Ascending aorta (tissue), 2 donors: ENCODE results near the gene SLC4A1. TPM values are rescaled to one million over a fixed set of nuclear protein-coding genes. Genes with fewer than 3 reads are reported as not detected.

ENCODE experiments used
- DNase-seq, 2 donors: peaks; one replicate each; pipeline ENCODE4 v3.0.0-alpha.2; 2019; ENCODE audit warnings: low spot score in 2 of 2
- H3K27ac ChIP-seq, 2 donors: fragments of 200-600 bp; sonication (generic); one replicate each; pipeline ENCODE4 v1.5.1; 2016 to 2017; ENCODE audit warnings: mild to moderate bottlenecking in 1 of 2
- H3K27me3 ChIP-seq: fragments of 200-600 bp; sonication (generic); one replicate; pipeline ENCODE4 v1.5.1; 2017
- H3K36me3 ChIP-seq, 2 donors: fragments of 200-600 bp; sonication (generic); one replicate each; pipeline ENCODE4 v1.5.1; 2016
- H3K4me1 ChIP-seq, 2 donors: fragments of 200-600 bp; sonication (generic); one replicate each; pipeline ENCODE4 v1.5.1; 2016 to 2017; ENCODE audit warnings: mild to moderate bottlenecking in 1 of 2
- H3K4me3 ChIP-seq, 2 donors: fragments of 200-600 bp; sonication (generic); one replicate each; pipeline ENCODE4 v1.5.1; 2016 to 2017; ENCODE audit warnings: mild to moderate bottlenecking in 1 of 2
- H3K9me3 ChIP-seq, 2 donors: fragments of 200-600 bp; sonication (generic); one replicate each; pipeline ENCODE4 v1.5.1; 2016
- CTCF ChIP-seq, 3 experiments: fragments of 200-600 bp in 2 of 3; fragments of 450-650 bp in 1 of 3; sonication (generic) in 2 of 3; IDR thresholded peaks; one replicate each; pipeline ENCODE4 v1.5.1; 2016 to 2019; ENCODE audit warnings: antibody characterized with exemption in 3 of 3, mild to moderate bottlenecking in 1 of 3, moderate library complexity in 1 of 3
- intact Hi-C: fragments of 100-400 bp; cut with DNase I; formaldehyde crosslinking; loops from one replicate; pipeline ENCODE4 v1.15.1; 2023
- total RNA-seq: library from RNA; depleted of rRNA; stranded (reverse); fragments of >200 nt; gene quantifications from one replicate; pipeline ENCODE4 v1.1.0, GENCODE V29; 2016

The SLC4A1 gene
- total RNA-seq, 1 donor from 2014 or later = 2.4 TPM

GRCh38 chr17:44254361-44255095 lies 13.4 kb downstream of the SLC4A1 start:
- no peaks in the 10 kb centered on the region for H3K4me1 ChIP-seq
- no peaks in the 10 kb centered on the region for H3K36me3 ChIP-seq
- no peak for TF ChIP-seq CTCF (IDR thresholded peaks at IDR 0.05)
- H3K9me3 ChIP-seq = no peaks in the 10 kb centered on the region
- no peak overlapping the region for H3K4me3 ChIP-seq
- H3K27ac ChIP-seq = no peak overlapping the region
- H3K27me3 ChIP-seq = no peaks in the 10 kb centered on the region
- intact Hi-C loops = no loop called here
- DNase-seq = no peak

- Histone ChIP-seq H3K4me1 (no peaks in the 10 kb centered on the region), H3K9me3 (no peaks in the 10 kb centered on the region), H3K27ac (no peak overlapping the region), H3K27me3 (no peaks in the 10 kb centered on the region), H3K36me3 (no peaks in the 10 kb centered on the region), H3K4me3 (no peak overlapping the region)
- DNase-seq = no peak
- no peak for TF ChIP-seq CTCF (IDR thresholded peaks at IDR 0.05)
- intact Hi-C loops = no loop called here
These were observed 14.9 kb downstream of the SLC4A1 start for GRCh38 chr17:44253006-44253405.

GRCh38 chr17:44251062-44251461 lies 16.9 kb downstream of the SLC4A1 start:
- H3K4me1 ChIP-seq = peaks cover 3 to 6% of the 10 kb centered on the region in 2 donors
- H3K27me3 ChIP-seq = no peaks in the 10 kb centered on the region
- DNase-seq = no peak
- TF ChIP-seq CTCF (IDR thresholded peaks at IDR 0.05) = no peak
- no peak overlapping the region for H3K4me3 ChIP-seq
- intact Hi-C loops = no loop called here
- H3K36me3 ChIP-seq = no peaks in the 10 kb centered on the region
- H3K27ac ChIP-seq = no peak overlapping the region
- H3K9me3 ChIP-seq = no peaks in the 10 kb centered on the region

GRCh38 chr17:44249501-44250246 lies 18.3 kb downstream of the SLC4A1 start:
- H3K4me1 ChIP-seq = peaks cover 3 to 6% of the 10 kb centered on the region in 2 donors
- intact Hi-C loops = no loop called here
- no peaks in the 10 kb centered on the region for H3K36me3 ChIP-seq
- no peak overlapping the region for H3K27ac ChIP-seq
- TF ChIP-seq CTCF (IDR thresholded peaks at IDR 0.05) = no peak
- no peak for DNase-seq
- H3K27me3 ChIP-seq = no peaks in the 10 kb centered on the region
- no peak overlapping the region for H3K4me3 ChIP-seq
- no peaks in the 10 kb centered on the region for H3K9me3 ChIP-seq

- no peak for TF ChIP-seq CTCF (IDR thresholded peaks at IDR 0.05)
- no peak overlapping the region for H3K4me3 ChIP-seq
- no peaks in the 10 kb centered on the region for H3K36me3 ChIP-seq
- no peaks in the 10 kb centered on the region for H3K27me3 ChIP-seq
- H3K27ac ChIP-seq = no peak overlapping the region
- intact Hi-C loops = no loop called here
- H3K4me1 ChIP-seq = peaks cover 3 to 6% of the 10 kb centered on the region in 2 donors
- H3K9me3 ChIP-seq = no peaks in the 10 kb centered on the region
- DNase-seq = no peak
These were observed 19.8 kb downstream of the SLC4A1 start for GRCh38 chr17:44247876-44248736.
